Fibroblast of pulmonary artery (primary cell): Measurements from ENCODE around the gene SYMPK.

ENCODE experiments used
- DNase-seq: peaks from one replicate; pipeline ENCODE4 v3.0.0-alpha.2; 2010; ENCODE audit warnings: low read depth
- H3K4me3 ChIP-seq: replicated peaks from 2 replicates; pipeline ENCODE4 v1.5.1; 2011; ENCODE audit warnings: low read depth, mild to moderate bottlenecking, control low read depth, low read length, moderate library complexity
- CTCF ChIP-seq: IDR thresholded peaks from 2 replicates; pipeline ENCODE4 v1.5.1; 2011; ENCODE audit warnings: mild to moderate bottlenecking, control low read depth, low read length, inconsistent platforms; ENCODE audit errors: missing control alignments

Gene SYMPK

GRCh38 chr19:45862564-45863334 is at the start of gene SYMPK:
Gene SYMPK, minus strand, starts transcription at chr19:45863147. Its CDS starts 8,652 bp downstream, at chr19:45854495.
- peak; percentile 98 for DNase-seq
- peak within 1 kb of the TSS; percentile 67 for H3K4me3 ChIP-seq
- no peak for TF ChIP-seq CTCF

- no peak for TF ChIP-seq CTCF
- no peak overlapping the region for H3K4me3 ChIP-seq
- no peak for DNase-seq
Measured at GRCh38 chr19:45911291-45911690, 48.3 kb upstream of the SYMPK start.

GRCh38 chr19:45908956-45909355 is 46.0 kb upstream of the SYMPK start:
- DNase-seq: no peak
- no peak for TF ChIP-seq CTCF
- no peak overlapping the region for H3K4me3 ChIP-seq

- peak; percentile 62 for DNase-seq
- TF ChIP-seq CTCF: no peak
- H3K4me3 ChIP-seq: no peak overlapping the region
Measured at GRCh38 chr19:45906221-45906620, 43.3 kb upstream of the SYMPK start.

GRCh38 chr19:45905011-45905410 is 42.1 kb upstream of the SYMPK start:
- no peak overlapping the region for H3K4me3 ChIP-seq
- no peak for DNase-seq
- no peak for TF ChIP-seq CTCF

- DNase-seq: peak; percentile 98
- no peak for TF ChIP-seq CTCF
- H3K4me3 ChIP-seq: peak overlapping the region; percentile 71
Measured at GRCh38 chr19:45902651-45903625, 40.0 kb upstream of the SYMPK start.
